GM19193 (cell line): ENCODE measurements around the gene KCND3.

Experiments used
- POLR2A ChIP-seq: IDR thresholded peaks from 4 replicates; pipeline ENCODE4 v1.6.1; 2011; ENCODE audit not compliant: insufficient read depth, insufficient read length; ENCODE audit errors: extremely low read depth

KCND3 gene

DNA sequence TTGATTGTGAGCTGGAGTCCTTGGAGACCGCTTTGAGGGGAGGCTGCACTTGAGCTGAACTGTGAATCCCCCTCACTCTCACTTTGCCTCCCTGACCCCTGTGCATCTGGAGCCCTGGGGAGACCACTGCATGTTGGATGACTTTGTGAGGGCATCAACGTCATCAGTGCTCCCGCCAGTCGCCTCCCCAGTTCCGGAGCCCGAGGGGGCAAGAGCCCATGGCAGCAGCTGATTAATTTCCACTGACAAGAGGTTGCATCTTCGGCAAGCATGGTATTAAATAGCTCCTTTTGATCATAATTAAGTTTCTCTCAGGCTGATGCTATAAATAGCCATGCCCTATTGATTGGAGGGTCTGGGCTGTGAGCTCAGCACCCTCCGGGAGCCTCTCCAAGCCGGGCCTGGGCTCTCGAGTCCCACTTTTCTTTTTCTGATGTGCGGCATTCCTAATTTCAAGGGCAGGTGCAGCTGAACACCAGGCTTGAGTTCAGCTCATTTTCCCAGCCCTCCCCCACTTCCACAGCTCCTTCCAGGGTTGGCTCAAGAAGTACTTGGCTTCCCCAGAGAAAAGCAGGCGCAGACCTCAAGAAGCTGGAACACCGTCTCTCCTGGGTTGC is 33.2 kb downstream of the KCND3 start:
- no peak for TF ChIP-seq POLR2A

DNA sequence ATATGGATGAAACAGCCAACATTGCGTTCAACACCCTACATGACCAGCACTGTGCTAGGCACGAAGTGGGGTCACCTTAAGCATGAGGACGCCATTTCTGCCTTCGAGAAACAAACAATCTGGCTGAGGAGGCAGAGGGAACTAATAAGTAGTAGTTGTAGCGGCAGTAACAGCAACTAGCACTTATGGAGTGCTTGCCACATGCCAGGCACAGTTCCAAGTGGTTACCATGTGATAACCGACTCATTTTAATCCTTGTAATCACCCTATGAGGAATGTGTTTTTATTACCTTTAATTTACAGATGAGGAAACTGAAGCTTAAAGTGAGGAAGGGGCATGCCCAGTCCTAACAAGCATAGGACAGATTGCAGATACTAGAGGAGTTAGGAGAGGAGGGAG is 33.7 kb downstream of the KCND3 start:
- no peak for TF ChIP-seq POLR2A

DNA sequence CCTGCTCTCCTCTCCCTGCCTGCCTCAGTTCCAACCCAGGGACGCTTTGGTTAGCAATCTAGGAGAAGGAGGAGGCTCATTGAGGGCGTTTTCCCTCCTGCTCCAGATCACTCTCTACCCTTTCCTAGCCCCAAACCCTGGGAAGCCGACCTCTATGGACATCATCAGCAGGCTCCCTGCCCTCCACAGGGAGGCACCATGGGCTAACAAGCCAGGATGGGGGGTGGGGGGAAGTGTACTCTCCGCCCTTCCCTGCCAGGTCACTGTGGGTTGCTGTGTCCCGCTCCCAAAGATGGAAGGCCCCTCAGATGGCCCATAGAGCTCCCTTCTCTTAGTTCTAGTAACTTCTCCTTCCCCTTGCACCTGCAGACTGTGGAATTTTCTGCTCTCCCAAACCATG is 35.7 kb downstream of the KCND3 start:
- TF ChIP-seq POLR2A = no peak

DNA sequence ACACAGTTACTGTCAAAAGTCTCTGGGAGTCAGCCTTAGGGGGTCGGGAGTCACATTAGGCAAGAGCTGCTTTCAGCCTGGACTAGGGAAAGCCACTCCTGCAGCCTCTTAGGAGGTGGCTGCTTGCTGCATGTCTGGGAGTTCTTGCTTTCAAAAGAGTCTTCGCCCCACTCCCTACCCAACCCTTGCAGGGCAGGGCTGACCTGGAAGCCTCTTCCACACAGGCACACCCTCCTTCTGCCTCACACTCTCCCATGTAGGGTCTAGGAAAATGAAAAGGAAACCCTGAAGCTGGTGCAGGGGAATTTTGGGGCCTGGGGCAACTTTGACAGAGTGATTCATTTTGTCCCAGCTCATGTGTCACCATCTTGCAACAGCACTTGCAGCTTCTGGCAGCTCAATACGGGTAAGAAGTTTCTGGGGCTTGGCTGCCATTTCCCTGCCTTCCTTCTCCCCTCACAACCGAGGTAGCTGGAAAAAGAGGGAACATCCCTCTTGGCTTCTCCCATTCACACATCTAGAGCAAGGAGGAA is 37.3 kb downstream of the KCND3 start:
- TF ChIP-seq POLR2A = no peak

DNA sequence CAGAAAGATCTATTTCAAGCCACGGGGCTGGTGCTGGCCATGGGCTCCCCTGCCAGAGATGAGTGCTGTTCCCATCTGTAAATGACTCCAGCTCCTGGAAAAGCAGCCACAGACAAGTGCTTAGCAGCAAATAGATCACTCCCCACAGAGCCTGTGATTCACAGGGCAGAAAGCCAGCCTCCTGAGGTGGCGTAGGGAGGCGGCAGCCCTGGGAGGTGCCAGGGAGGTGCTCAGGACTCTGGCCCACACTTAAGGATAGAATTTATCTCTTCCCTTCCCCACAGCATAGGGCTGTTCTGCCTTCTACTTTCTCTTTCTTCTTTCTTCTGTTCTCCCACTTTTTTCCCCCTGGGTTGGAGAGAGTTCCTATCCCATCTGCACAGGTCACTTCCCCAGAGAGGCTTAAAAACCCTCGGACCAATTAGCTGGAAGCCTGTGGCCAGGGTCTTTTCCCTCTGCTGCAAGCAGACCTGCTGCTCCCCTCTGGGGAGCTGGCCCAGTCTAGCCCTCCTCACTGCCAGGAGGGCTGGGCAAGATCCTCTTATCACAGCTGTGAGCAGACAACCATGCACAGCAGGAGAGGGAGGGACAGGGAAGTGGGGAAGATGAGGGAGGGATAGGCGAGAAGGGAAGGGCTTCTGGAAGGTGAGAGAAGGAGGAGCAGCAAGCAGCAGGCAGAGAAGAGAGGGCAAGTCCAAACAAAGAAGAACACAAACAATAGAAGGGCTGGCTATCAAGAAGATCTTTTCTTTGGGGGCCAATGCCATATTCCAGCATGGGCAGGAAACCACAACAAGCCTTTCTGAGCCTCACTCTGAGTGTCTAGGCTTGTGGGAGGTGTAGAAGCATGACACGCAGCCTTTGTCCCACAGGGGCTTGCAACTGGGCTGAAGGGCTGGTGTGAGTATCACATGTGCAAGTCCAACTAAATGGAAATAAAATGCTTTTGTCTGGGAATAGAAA is 41.0 kb downstream of the KCND3 start:
- no peak for TF ChIP-seq POLR2A

DNA sequence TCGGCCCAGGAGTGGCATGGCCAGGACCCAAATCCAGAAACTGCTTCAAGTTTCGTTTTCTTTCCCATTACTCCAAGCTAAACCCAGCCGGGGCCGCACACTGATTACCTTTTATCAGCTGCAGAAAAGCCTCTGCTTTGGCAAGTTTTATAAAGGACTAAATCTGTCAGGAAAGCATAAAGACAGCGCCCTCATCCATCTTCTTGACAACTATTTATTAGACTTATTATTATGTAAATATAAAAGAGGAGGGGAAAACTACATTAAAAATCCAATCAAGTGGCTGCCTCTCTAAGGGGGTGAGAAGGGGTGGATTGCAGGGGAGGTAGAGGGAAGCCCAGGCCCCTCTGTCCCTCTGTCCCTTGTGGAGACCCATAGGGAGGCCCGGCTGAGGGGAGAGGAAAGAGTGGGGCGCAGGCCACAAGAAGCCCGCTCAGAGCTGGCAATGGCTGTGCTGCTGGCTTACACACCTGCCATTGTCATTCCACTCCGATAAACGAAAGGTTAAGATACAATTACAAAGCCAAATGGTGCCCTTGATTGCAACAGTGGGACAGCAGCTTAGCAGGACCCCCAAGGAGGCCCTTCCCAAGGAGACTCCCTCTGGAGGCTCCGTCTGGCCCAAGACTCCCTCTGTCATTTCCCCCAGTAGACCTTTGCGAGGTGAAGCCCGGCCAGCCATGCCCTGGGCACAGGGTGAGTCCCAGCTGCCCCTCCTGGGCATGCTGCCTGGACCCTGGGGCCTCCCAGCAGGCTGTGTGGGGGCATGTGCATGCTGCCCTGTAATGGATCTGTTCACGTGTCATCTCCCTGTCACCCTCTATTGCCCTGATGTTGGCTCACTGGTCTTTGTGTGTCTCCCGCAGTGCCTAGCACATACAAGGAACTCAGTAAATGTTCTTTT is 45.4 kb downstream of the KCND3 start:
- no peak for TF ChIP-seq POLR2A

DNA sequence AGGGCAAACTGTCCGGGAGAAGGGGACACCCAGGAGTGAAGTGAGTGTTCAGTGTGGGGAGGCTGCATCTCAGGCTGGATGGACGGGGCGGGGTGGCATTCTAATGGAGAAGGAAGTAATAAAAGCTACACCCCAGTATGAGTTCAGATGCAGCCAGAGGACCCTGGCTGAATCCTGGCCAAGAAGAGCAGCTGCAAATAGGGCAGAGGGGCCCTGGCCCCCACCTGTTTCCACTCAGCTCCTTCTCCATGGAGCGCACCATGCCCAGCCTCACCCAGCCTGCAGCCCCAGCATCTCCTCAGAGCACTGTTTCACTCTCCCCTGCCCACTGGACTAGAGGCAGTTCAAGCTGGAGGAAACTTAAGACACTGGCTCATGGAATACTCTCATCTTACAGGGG is 46.4 kb downstream of the KCND3 start:
- TF ChIP-seq POLR2A = no peak

DNA sequence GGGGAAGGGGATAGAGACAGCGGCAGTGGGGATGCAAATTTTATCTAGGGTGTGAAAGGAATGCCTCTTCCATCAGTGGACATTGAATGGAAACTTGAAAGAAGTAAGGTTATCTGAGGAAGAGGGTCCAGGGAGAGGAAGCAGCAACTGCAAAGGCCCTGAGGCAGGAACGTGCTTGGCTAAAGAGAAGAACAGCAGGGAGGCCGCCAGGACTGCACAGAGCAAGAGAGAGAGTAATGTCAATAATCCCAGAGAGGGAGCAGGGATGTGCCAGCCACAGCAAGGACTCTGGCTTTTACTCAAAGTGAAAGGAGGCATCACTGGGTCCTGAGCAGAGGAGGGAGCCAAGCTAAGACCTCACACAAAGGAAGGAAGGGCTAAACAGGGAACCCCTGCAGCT is 50.9 kb downstream of the KCND3 start:
- no peak for TF ChIP-seq POLR2A

DNA sequence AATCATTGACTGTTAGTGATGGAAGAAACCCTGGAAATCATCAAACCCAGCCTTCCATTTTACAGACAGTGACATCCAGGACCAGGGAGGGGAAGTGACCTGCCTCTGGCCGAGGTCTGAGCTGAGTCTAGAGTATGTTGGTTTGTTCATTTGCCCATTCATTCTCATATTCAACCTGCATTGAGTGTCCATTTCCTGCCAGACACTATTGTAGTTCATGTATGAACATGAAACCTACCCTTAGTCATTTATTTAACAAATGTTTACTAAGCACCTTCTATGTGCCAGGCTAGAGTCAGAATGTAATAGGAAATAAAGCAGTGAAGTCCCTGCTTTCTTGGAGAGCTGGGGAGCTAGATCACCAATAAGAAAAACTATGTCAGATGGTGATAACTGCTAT is 51.3 kb downstream of the KCND3 start:
- TF ChIP-seq POLR2A = no peak

DNA sequence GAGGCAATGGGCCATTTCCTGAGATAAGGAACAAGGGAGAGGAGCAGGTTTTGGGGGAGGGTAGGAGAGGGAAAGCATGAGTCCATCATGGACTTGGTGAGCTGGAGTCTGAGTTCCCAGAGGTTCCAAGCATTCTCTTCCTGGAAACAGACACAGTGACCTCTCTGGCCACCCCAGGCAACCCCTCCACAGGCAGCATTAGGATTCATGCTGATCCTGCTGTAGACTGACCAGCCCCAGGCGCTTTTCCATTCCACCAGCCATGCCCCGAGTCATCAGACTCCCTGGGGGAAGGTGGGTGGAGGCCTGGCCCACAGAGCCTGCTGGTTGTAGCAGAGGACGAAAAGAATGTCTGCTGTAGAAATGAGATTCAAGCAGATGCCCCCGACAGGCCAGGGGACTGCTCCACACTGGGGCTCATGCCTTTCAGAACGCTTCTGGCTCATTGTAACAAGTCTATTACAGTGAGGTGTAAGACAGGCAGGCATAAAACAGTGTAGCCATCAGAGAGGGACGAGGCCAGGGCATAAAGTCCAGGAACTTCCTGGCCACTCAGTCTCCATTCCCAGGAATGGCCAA is 52.2 kb downstream of the KCND3 start:
- no peak for TF ChIP-seq POLR2A

DNA sequence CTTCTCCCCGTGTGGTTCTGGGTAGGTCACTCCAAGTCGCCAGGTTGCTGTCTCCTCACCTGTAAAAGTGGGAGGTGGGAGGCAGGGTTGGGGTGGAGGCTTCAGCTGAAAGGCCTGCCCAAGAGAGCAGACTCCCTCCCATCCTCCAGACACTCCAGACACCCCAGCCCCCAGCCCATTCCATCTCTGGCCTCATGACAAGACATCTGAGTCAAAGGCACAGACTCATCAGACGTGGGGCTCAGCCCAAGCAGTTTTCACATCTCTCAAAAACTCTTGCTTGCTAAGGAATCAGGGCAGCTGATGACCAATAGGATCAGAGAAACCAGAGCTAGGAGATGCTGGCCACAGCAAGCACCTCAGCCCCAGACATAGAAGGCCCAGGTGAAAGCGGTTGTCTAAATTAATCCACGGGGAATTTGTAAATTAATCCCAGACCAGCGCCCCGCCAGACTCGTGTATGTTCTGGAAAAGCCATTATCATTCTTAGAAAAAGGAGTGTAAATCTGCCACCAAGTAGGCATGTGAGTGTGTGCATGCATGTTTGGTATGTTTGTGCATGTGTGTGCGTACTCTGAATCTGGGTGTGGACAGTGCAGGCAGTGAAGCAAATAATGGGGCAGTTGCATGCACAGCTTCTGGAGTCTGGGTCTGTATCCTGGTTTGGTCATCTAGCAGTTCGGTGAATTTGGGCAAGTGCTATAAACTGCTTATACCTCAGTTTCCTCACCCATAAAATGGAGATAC is 55.2 kb downstream of the KCND3 start:
- no peak for TF ChIP-seq POLR2A

DNA sequence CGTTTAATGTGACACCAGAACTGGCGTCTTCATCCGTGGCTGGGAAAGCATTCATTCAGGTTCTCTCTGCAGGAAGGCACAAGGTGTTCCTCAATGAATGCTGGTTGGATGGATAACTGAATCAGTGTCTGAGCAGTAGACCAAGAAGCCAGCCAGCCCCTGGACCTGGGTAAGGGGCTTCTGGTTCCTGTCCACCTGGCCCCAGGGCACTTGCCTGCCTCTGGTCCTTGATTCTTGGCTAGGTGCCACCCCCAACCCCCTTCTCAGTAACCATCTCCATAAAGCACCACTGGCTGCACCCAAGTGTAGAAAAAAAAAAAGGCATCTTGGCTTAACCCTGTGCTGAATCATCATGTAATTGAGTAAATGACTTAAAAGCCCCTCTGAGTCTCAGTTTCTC is 59.1 kb downstream of the KCND3 start:
- no peak for TF ChIP-seq POLR2A

DNA sequence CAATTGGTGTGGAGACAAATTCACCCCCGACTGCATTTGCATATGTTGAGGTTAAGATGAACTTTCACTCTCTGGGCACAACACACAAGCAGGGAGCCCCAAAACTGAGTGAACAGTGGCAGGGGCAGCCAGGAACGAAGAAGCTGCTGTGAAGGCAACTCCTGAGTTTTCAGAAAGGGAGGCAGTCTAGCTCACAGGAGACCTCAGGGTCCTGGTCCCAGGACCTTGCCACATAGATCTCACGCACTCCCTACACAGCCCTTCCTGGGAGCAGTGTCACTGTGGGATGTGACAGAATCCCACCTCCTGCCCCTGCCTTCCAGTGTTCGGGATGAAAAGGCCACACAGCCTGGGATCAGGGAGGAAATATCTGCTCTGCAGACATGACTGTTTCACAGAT is 60.9 kb downstream of the KCND3 start:
- TF ChIP-seq POLR2A = no peak

DNA sequence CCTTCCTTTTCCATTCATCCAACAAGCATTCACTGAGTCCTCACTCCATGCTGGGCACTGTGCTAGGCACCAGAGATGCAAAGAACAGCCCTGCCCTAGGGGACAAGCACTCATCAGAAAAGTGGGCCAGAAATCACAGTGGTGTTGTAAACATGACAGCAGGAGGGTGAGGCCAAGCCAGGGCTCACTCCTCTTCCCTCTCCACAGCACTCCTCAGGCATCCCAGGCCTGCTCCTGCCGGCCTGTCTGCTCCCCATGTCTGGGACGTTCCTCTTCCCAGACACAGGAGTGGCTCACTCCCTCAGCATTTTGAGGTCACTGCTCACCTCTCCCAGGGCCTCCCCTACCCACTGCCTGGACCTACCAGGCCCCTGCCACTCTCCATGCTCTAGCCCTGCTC is 61.8 kb downstream of the KCND3 start:
- TF ChIP-seq POLR2A = no peak
